Raji (cell line): Measurements from ENCODE around the gene GTPBP6.
A peak's percentile ranks its signal among the peaks of the same experiment; 100 is the strongest.

Experiments
- POLR2A ChIP-seq: IDR thresholded peaks from 2 replicates; pipeline ENCODE4 v1.6.1; 2011; ENCODE audit warnings: low read depth, low read length, control low read depth; ENCODE audit not compliant: insufficient read depth

The GTPBP6 gene

DNA sequence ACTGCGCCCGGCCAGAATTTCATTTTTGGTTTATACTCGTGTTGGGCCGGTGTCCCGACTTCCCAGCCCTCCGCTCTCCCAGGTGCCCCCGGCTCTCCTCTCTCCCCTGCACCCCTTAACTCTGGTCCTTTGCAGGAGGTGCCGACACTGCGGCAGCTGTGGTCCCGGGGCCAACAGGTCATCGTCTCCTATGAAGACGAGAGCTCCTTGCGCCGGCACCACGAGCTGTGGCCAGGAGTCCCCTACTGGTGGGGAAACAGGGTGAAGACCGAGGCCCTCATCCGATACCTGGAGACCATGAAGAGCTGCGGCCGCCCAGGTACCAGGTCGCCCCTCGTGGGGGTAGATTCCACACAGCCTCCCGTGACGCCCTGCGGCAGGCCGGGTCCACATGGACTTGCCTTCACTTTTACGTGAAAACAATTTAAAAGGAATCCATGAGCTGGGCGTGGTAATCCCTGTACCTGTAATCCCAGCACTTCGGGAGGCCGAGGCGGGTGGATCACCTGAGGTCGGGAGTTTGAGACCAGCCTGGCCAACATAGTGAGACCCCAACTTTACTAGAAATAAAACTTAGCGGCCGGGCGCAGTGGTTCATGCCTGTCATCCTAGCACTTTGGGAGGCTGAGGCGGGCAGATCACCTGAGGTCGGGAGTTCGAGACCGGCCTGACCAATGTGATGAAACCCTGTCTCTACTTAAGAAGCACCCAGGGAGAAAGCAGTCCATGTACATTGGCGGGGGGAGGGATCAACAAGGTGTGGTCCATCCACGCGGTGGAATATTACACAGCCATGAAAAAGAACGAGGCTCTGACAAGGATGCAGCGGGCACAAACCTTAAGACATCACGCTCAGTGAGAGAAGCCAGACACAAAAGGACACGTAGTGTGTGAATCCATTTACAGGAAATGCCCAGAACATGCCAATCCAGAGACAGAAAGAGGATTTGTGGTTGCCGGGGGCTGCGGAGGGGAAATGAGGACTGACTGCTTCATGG lies 25.4 kb downstream of the GTPBP6 start:
- no peak for TF ChIP-seq POLR2A

DNA sequence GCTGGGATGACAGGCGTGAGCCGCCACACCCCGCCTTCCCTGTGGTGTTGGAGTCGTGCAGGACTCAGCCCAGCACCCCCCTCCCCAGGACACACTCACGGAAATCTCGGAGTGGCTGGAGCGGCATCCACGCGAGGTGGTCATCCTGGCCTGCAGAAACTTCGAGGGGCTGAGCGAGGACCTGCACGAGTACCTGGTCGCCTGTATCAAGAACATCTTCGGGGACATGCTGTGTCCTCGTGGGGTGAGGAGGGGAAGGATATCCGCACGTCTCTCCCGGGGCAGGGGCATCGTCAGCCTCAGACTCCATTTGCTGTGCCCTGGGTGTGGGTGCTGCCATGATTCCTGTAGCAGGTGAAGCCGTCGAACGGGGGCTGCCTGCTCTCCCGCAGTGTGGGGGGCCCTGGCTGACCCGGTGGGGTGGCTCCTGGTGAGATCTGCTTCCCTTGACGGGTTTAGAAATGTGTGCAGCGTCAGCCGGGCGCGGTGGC lies 27.1 kb downstream of the GTPBP6 start:
- TF ChIP-seq POLR2A: no peak

- TF ChIP-seq POLR2A: no peak
Measured at GRCh38 chrX:290476-291166, 28.0 kb downstream of the GTPBP6 start.

DNA sequence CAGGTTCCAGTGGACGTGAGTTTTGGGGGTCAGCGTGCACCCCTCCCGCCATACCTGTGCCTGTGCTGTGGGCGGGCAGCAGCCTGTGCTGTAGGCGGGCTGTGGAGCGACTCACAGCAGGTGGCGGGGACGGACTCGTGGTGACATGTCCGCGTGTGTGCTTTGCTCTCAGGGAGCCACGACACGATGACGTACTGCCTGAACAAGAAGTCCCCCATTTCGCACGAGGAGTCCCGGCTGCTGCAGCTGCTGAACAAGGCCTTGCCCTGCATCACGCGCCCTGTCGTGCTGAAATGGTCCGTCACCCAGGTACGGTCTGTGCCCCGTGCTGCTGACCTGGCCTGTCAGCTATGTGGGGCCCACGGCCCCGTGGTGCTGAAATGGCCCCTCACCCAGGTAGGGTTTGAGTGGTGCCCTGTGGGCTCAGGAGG lies 30.0 kb downstream of the GTPBP6 start:
- no peak for TF ChIP-seq POLR2A

DNA sequence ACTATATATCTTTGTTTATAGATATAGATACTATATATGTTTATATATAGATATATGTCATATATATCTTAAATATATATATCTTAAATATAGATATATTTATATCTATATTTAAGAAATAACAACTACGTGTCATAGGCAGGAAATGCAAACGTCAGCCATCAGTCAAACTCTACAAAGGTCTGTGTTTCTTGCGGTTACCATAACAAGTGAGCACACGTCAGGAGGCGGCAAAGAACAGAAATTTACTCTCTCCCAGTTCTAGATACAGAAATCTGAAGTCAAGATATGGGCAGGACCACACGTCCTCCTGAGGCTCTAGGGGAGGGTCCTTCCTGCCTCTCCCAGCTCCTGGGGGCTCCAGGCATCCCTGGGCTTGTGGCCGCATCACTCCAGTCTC lies 30.9 kb downstream of the GTPBP6 start:
- TF ChIP-seq POLR2A: no peak

GRCh38 chrX:285076-285677 lies 33.4 kb downstream of the GTPBP6 start:
- peak; percentile 1; the same call in 1 of the 2 replicates for TF ChIP-seq POLR2A

DNA sequence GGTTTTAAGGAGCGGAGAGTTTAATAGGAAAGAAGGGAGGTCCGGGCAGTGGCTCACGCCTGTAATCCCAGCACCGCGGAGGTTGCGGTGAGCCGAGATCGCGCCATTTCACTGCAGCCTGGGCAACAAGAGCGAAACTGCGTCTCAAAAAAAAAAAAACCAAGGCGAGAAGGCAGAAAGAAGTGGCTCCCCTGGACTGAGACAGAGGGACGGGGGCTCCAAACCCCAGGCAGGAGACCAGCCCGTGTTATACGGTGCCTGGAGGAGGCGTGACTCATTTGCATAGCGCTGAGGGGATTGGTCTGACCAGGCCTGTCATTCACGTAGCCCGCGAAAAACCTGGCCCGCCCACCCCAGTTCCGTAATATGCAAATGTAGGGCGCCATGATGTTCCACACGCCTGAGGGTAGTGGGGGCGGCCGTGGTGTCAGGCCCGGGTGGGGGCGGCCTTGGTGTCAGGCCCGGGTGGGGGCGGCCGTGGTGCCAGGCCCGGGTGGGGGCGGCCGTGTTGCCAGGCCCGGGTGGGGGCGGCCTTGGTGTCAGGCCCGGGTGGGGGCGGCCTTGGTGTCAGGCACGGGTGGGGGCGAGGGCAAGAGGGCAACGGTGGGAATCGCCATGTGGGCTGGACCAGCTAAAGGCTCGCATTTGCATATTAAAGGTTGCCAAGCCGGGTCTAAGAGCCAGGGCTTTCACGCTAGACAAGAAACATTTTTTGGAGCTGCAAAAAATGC lies 35.3 kb downstream of the GTPBP6 start:
- peak; percentile 89 for TF ChIP-seq POLR2A

- no peak for TF ChIP-seq POLR2A
Measured at GRCh38 chrX:281166-281999, 37.2 kb downstream of the GTPBP6 start, which contains the start of gene PLCXD1. TSS of gene PLCXD1 (plus strand) at chrX:281381. CDS start at chrX:284188, 2,807 bp downstream.

- TF ChIP-seq POLR2A: no peak
Measured at GRCh38 chrX:276581-277201, 41.9 kb downstream of the GTPBP6 start.

GRCh38 chrX:275967-276580 lies 42.5 kb downstream of the GTPBP6 start:
- TF ChIP-seq POLR2A: no peak

GRCh38 chrX:275476-275966 lies 43.1 kb downstream of the GTPBP6 start:
- no peak for TF ChIP-seq POLR2A

DNA sequence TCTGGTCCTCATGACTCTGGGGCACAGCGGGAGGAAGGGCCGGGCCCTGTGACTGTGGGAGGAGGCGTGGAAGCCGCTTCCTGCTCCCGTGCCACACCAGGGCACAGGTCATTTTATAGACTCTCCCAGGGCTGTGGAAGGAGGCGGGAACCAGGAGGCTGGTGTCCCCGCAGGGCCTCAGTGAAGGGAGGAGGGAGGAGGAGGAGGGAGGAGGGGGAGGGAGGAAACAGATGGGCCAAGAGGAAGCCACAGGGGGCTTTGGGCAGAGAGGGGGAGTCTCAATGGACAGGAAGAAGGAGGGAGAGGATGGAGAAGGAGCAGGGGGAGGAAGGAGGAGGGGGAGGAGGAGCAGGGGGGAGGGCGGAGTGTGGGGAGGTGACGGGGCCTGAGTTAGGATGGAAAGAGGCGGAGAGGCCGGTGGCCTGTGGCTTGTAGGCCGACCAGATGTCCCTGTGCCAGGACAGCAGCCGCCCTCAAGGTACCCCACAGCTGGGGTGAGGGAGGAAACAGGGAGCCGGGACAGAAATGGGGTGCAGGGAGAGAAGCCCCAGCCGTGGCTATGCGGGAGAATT lies 43.6 kb downstream of the GTPBP6 start:
- TF ChIP-seq POLR2A: no peak
